HL-60 (cell line): ENCODE results near the gene BCL11B.

ENCODE experiments used
- DNase-seq, 2 experiments: peaks; one replicate each; pipeline ENCODE4 v3.0.0-alpha.2; 2010 to 2020; ENCODE audit warnings: low read depth in 1 of 2, low spot score in 1 of 2
- H3K27ac ChIP-seq: fragments of 250-450 bp; sonication (Bioruptor Pico); replicated peaks from 2 replicates; pipeline ENCODE4 v1.5.1; 2020; ENCODE audit warnings: mild to moderate bottlenecking, moderate library complexity
- H3K27me3 ChIP-seq: fragments of 250-450 bp; sonication (Bioruptor Pico); 2 replicates; pipeline ENCODE4 v1.5.1; 2021; ENCODE audit warnings: mild to moderate bottlenecking, moderate library complexity; ENCODE audit not compliant: insufficient read depth, poor library complexity, severe bottlenecking
- H3K4me3 ChIP-seq: replicated peaks from 2 replicates; pipeline ENCODE4 v1.5.1; 2011; ENCODE audit warnings: mild to moderate bottlenecking, control low read depth, low read length; ENCODE audit not compliant: insufficient read depth
- CTCF ChIP-seq: IDR thresholded peaks from one replicate; pipeline ENCODE4 v1.5.1; 2011; ENCODE audit warnings: low read length, control low read depth, inconsistent platforms; ENCODE audit not compliant: insufficient read depth
- GABPA ChIP-seq: IDR thresholded peaks from 2 replicates; pipeline ENCODE4 v1.6.1; 2012; ENCODE audit warnings: low read depth
- POLR2AphosphoS5 ChIP-seq: IDR thresholded peaks from 2 replicates; pipeline ENCODE4 v1.6.1; 2012; ENCODE audit warnings: low read depth
- REST ChIP-seq: IDR thresholded peaks from 2 replicates; pipeline ENCODE4 v1.6.1; 2012; ENCODE audit warnings: low read depth; ENCODE audit not compliant: insufficient replicate concordance
- SPI1 ChIP-seq: IDR thresholded peaks from 2 replicates; pipeline ENCODE4 v1.6.1; 2012; ENCODE audit warnings: low read depth, mild to moderate bottlenecking, borderline replicate concordance

The BCL11B gene

DNA sequence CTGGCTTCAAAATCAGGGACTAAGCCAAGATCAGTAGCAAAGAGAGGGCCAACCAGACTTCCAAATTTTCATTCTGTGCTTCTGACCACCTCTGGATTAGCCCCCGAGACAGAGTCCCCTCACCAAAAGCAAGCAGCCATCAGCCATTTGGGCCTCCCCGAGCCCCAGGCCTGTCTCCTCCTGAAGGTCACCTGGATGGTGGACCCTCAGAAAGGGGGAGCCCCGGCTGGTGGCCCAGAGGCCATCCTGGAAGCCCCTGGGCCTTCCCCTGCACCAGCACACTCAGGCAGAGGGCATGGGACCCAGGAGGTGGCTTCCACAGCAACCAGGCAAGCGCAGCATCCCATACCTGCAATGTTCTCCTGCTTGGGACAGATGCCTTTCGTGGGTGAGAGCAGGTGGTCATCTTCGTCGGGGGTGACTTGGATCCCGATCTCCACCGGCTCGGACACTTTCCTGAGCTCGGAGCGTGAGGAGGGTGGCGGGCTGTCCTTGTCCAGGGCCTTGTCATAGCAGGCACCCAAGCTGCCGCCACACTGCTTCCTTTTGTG is 14.8 kb downstream of the BCL11B start:
- peaks cover 28% of the 10 kb centered on the region for H3K27me3 ChIP-seq
- TF ChIP-seq REST: no peak
- no peak for TF ChIP-seq SPI1
- no peak for TF ChIP-seq CTCF
- TF ChIP-seq POLR2AphosphoS5: no peak
- TF ChIP-seq GABPA: no peak
- no peak overlapping the region for H3K4me3 ChIP-seq
- DNase-seq: no peak
- H3K27ac ChIP-seq: no peak overlapping the region

- Histone ChIP-seq H3K4me3 (no peak overlapping the region), H3K27ac (no peak overlapping the region), H3K27me3 (peaks cover 23% of the 10 kb centered on the region)
- TF ChIP-seq SPI1 (no peak), POLR2AphosphoS5 (no peak), CTCF (no peak), REST (no peak), GABPA (no peak)
- no peak for DNase-seq
Measured at GRCh38 chr14:99256483-99256874, 15.5 kb downstream of the BCL11B start.

DNA sequence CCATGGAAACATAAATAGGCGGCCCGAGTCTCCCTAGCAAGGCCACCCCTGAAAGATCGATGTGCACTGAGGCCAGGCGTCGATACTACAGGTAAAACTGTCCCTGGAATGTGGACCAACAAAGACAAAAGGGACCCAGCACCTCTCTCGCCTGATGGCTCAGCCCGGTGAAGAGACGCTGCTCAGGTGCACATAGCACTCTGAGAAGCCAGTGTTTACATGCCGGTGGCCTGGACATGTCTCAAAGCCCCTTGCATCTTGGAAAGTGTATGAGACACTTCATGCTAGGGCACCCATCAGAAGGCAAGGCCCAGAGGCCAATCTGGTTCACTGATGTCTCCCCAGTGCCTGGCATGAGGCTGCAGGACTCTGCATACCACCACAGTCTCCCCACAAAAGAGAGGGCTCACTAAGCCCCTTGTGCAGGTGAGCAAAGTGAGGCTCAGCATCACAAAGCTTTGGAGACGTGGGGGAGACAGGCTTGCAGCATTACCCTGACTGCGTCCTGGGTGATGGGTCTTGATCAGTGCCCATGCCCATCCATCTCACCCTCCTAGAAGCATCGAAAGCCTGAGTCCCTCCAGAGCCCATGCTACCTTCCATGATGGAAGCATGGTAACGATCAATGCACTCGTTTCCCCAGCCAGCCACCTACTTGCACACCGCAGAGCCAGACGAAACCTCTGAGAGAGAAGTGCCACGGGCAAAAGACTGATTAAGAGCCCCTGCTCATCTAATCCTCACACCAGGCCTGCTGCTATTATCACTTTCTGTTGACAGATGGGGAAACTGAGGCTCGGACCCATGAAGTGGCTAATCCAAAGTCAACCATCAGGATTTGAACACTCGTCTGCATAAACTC is 16.1 kb downstream of the BCL11B start:
- no peak for TF ChIP-seq POLR2AphosphoS5
- Histone ChIP-seq H3K4me3 (no peak overlapping the region), H3K27me3 (peaks cover 21% of the 10 kb centered on the region), H3K27ac (no peak overlapping the region)
- no peak for DNase-seq

DNA sequence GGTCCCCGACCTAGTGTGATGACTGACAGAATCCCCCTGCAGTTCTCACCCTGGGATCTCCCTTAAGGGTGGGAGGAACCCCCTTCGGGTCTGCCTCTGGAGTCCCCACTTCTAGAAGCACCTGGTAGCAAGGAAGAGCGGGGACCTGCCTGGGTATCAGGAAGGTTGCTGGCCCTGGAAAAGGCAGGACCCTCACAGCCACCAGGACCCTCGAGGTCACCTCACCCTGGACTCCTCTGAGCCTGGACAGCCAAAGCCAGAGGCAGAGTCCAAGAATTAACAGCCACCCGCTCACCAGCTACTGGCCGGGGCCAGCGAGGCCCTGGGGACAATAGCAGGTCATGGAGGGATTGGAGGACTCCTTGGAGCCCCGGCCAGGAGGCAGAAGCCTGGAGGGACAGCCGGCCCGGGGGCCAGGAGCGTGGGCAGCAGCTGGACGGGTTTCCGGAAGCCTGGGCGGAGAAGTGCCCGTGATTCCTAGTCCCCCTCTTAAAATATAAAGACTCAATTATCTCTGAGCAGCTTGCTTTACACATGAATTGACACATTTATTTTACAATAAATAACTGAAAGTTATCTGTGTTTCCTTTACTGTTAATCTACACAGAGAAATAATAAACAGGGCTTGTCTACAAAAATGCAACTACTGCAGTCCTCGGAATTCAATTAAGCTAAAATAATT is 17.5 kb downstream of the BCL11B start:
- Histone ChIP-seq H3K27me3 (peaks cover 21% of the 10 kb centered on the region), H3K27ac (no peak overlapping the region), H3K4me3 (no peak overlapping the region)
- TF ChIP-seq REST (no peak), POLR2AphosphoS5 (no peak), GABPA (no peak), SPI1 (no peak), CTCF (no peak)
- no peak for DNase-seq
